H1 (cell line): Measurements from ENCODE around the gene SPTBN1. TPM values are rescaled to one million over a fixed set of nuclear protein-coding genes. Genes with fewer than 3 reads are reported as not detected.

Experiments
- CTCF ChIA-PET: fragments of 300-600 bp; sonication (Branson Sonifier 250); formaldehyde crosslinking; loops from one replicate; lab custom pipeline; 2021; ENCODE audit not compliant: partially characterized antibody; lab: Charles Lee
- POLR2A ChIA-PET: fragments of 300-600 bp; sonication (Branson Sonifier 250); formaldehyde crosslinking; loops from one replicate; lab custom pipeline; 2021; ENCODE audit warnings: inconsistent platforms; ENCODE audit not compliant: partially characterized antibody; lab: Charles Lee
- DNase-seq, 2 experiments: peaks; one replicate each; pipeline versions ENCODE4 v3.0.0 to v3.0.0-alpha.2; 2010 to 2022; ENCODE audit warnings: low spot score in 2 of 2, low read depth in 1 of 2, mixed read lengths in 1 of 2
- FAIRE-seq: peaks from 2 replicates; lab custom pipeline; 2011; peaks lifted over from hg19 to GRCh38; lab: Jason Lieb, UNC
- H2AFZ ChIP-seq: 2 replicates; pipeline ENCODE4 v1.8.1; 2012; ENCODE audit warnings: low read length, inconsistent platforms
- H2AK5ac ChIP-seq: 2 replicates; pipeline ENCODE4 v1.6.1; 2013; ENCODE audit warnings: low read depth, low read length
- H2BK120ac ChIP-seq: replicated peaks from 2 replicates; pipeline ENCODE3; 2013; ENCODE audit warnings: low read depth, low read length, inconsistent platforms
- H2BK12ac ChIP-seq: 2 replicates; pipeline ENCODE4 v1.6.1; 2013; ENCODE audit warnings: low read depth, low read length
- H2BK15ac ChIP-seq: 2 replicates; pipeline ENCODE4 v1.6.1; 2013; ENCODE audit warnings: low read length
- H2BK20ac ChIP-seq: 2 replicates; pipeline ENCODE4 v1.6.1; 2013; ENCODE audit warnings: low read length
- H2BK5ac ChIP-seq: 2 replicates; pipeline ENCODE4 v1.6.1; 2013; ENCODE audit warnings: low read depth, low read length
- H3K14ac ChIP-seq: 2 replicates; pipeline ENCODE4 v1.6.1; 2013; ENCODE audit warnings: inconsistent platforms; ENCODE audit not compliant: insufficient read length
- H3K18ac ChIP-seq: 2 replicates; pipeline ENCODE4 v1.6.1; 2013; ENCODE audit warnings: low read length; ENCODE audit errors: extremely low read depth
- H3K23ac ChIP-seq: 2 replicates; pipeline ENCODE4 v1.6.1; 2013; ENCODE audit warnings: inconsistent platforms; ENCODE audit not compliant: insufficient read length
- H3K23me2 ChIP-seq: 2 replicates; pipeline ENCODE4 v1.6.1; 2013; ENCODE audit warnings: low read depth, low read length
- H3K27ac ChIP-seq: 2 replicates; pipeline ENCODE4 v1.6.1; 2011; ENCODE audit warnings: low read depth, low read length, inconsistent platforms
- H3K27me3 ChIP-seq, 4 experiments: replicated peaks in 1 of 4; 1 replicate in 1 of 4; 2 replicates in 3 of 4; pipeline versions ENCODE4 v1.6.1 to v1.8.1; 2011 to 2013; ENCODE audit warnings: low read length in 3 of 4, mild to moderate bottlenecking in 3 of 4, inconsistent platforms in 2 of 4, mixed read lengths in 2 of 4, moderate library complexity in 1 of 4; ENCODE audit not compliant: control insufficient read depth in 3 of 4, insufficient read depth in 3 of 4; ENCODE audit errors: extremely low read depth in 1 of 4
- H3K36me3 ChIP-seq, 4 experiments: 2 replicates each; pipeline versions ENCODE4 v1.6.1 to v1.8.1; 2011 to 2013; ENCODE audit warnings: mild to moderate bottlenecking in 4 of 4, low read length in 3 of 4, moderate library complexity in 2 of 4, control low read depth in 1 of 4, inconsistent platforms in 1 of 4; ENCODE audit not compliant: insufficient read depth in 4 of 4, control insufficient read depth in 2 of 4
- H3K4ac ChIP-seq: replicated peaks from 2 replicates; pipeline ENCODE3; 2013; ENCODE audit warnings: low read length, low read depth, mixed read lengths, inconsistent platforms; ENCODE audit not compliant: insufficient read length
- H3K4me1 ChIP-seq, 4 experiments: replicated peaks in 1 of 4; 1 replicate in 1 of 4; 2 replicates in 3 of 4; pipeline versions ENCODE4 v1.6.1 to v1.8.1; 2011 to 2013; ENCODE audit warnings: low read length in 3 of 4, inconsistent platforms in 2 of 4, mixed read lengths in 1 of 4; ENCODE audit not compliant: insufficient read depth in 4 of 4, control insufficient read depth in 3 of 4
- H3K4me2 ChIP-seq, 2 experiments: 2 replicates each; pipeline versions ENCODE4 v1.6.1 to v1.8.1; 2011 to 2013; ENCODE audit warnings: low read depth in 2 of 2, low read length in 2 of 2, control low read depth in 1 of 2, inconsistent platforms in 1 of 2, mild to moderate bottlenecking in 1 of 2; ENCODE audit not compliant: insufficient read depth in 1 of 2
- H3K4me3 ChIP-seq, 4 experiments: fragments of 200-600, 300-600 bp in 1 of 4; sonication (generic), shearing (Covaris generic), sonication (Bioruptor Twin) in 1 of 4; 2 replicates each; pipeline versions ENCODE4 v1.5.1 to v1.8.1; 2011 to 2016; ENCODE audit warnings: low read length in 4 of 4, low read depth in 3 of 4, control low read depth in 2 of 4, inconsistent platforms in 2 of 4, mild to moderate bottlenecking in 2 of 4, mixed read lengths in 1 of 4, moderate library complexity in 1 of 4; ENCODE audit not compliant: insufficient read depth in 2 of 4; ENCODE audit errors: extremely low read depth in 1 of 4
- H3K56ac ChIP-seq: replicated peaks from 2 replicates; pipeline ENCODE3; 2013; ENCODE audit warnings: low read depth, mild to moderate bottlenecking, mixed read lengths, low read length, inconsistent platforms; ENCODE audit not compliant: insufficient read length
- H3K79me1 ChIP-seq: 2 replicates; pipeline ENCODE4 v1.6.1; 2013; ENCODE audit warnings: low read depth, low read length, control low read depth
- H3K79me2 ChIP-seq, 2 experiments: 2 replicates each; pipeline versions ENCODE4 v1.6.1 to v1.8.1; 2012 to 2013; ENCODE audit warnings: low read length in 2 of 2, mild to moderate bottlenecking in 2 of 2, inconsistent platforms in 1 of 2; ENCODE audit not compliant: insufficient read depth in 2 of 2, control insufficient read depth in 1 of 2
- H3K9ac ChIP-seq, 4 experiments: replicated peaks in 1 of 4; 1 replicate in 1 of 4; 2 replicates in 3 of 4; pipeline versions ENCODE4 v1.6.1 to v1.8.1; 2011 to 2013; ENCODE audit warnings: low read depth in 3 of 4, low read length in 3 of 4, control low read depth in 2 of 4, mild to moderate bottlenecking in 2 of 4, moderate library complexity in 2 of 4, inconsistent platforms in 1 of 4; ENCODE audit errors: extremely low read depth in 1 of 4
- H3K9me3 ChIP-seq, 2 experiments: 2 replicates each; pipeline versions ENCODE4 v1.6.1 to v1.8.1; 2012 to 2013; ENCODE audit warnings: mild to moderate bottlenecking in 2 of 2, moderate library complexity in 2 of 2, control low read depth in 1 of 2, inconsistent platforms in 1 of 2, low read depth in 1 of 2, low read length in 1 of 2, mixed read lengths in 1 of 2; ENCODE audit not compliant: insufficient read depth in 2 of 2
- H4K20me1 ChIP-seq, 2 experiments: replicated peaks in 1 of 2; 2 replicates each; pipeline versions ENCODE3 to v1.8.1; 2011 to 2013; ENCODE audit warnings: inconsistent platforms in 2 of 2, low read length in 2 of 2, mild to moderate bottlenecking in 1 of 2; ENCODE audit not compliant: insufficient read depth in 2 of 2, control insufficient read depth in 1 of 2
- H4K5ac ChIP-seq: 2 replicates; pipeline ENCODE4 v1.6.1; 2013; ENCODE audit warnings: low read length, low read depth, mixed read lengths, inconsistent platforms; ENCODE audit not compliant: insufficient read length
- H4K8ac ChIP-seq: 2 replicates; pipeline ENCODE4 v1.8.0; 2013; ENCODE audit warnings: mild to moderate bottlenecking, moderate library complexity, low read length, inconsistent platforms; ENCODE audit not compliant: insufficient read depth; ENCODE audit errors: extremely low read depth
- H4K91ac ChIP-seq: replicated peaks from 2 replicates; pipeline ENCODE3; 2013; ENCODE audit warnings: low read length, mixed read lengths, inconsistent platforms; ENCODE audit not compliant: insufficient read length
- BCL11A ChIP-seq, 2 experiments: IDR thresholded peaks; one replicate each; pipeline ENCODE4 v1.6.1; 2011; ENCODE audit warnings: low read depth in 2 of 2, low read length in 2 of 2, mild to moderate bottlenecking in 2 of 2
- HDAC6 ChIP-seq: IDR thresholded peaks from one replicate; pipeline ENCODE4 v1.7.1; 2012; ENCODE audit warnings: low read depth, mild to moderate bottlenecking, inconsistent platforms, low read length, moderate library complexity
- PHF8 ChIP-seq: fragments of 200-600 bp; sonication (generic); conservative IDR thresholded peaks from 2 replicates; pipeline ENCODE4 v1.7.1; 2012; ENCODE audit warnings: low read depth, mild to moderate bottlenecking, inconsistent platforms, low read length, moderate library complexity
- RAD21 ChIP-seq, 2 experiments: IDR thresholded peaks in 1 of 2; conservative IDR thresholded peaks in 1 of 2; 2 replicates each; pipeline ENCODE4 v1.6.1; 2011; ENCODE audit warnings: low read depth in 2 of 2, low read length in 2 of 2, improper control_type of control experiment in 1 of 2, inconsistent platforms in 1 of 2, mild to moderate bottlenecking in 1 of 2, moderate library complexity in 1 of 2
- RBBP5 ChIP-seq: IDR thresholded peaks from 2 replicates; pipeline ENCODE4 v1.7.1; 2012; ENCODE audit warnings: low read depth, mild to moderate bottlenecking, inconsistent platforms, low read length, moderate library complexity, borderline replicate concordance
- TAF1 ChIP-seq: IDR thresholded peaks from 2 replicates; pipeline ENCODE4 v1.6.1; 2011; ENCODE audit warnings: mild to moderate bottlenecking, low read depth, low read length
- TBP ChIP-seq: IDR thresholded peaks from 2 replicates; pipeline ENCODE4 v1.6.1; 2011; ENCODE audit warnings: low read depth, low read length, improper control_type of control experiment
- TCF12 ChIP-seq: IDR thresholded peaks from 2 replicates; pipeline ENCODE4 v1.6.1; 2011; ENCODE audit warnings: low read depth, mild to moderate bottlenecking, low read length
- WGBS, 2 experiments: shearing (Covaris generic) in 1 of 2; methylation state at CpG; one replicate each; pipeline versions ENCODE4 v1.1.6 to v1.1.7; 2013 to 2015; ENCODE audit warnings: low lambda C conversion rate in 2 of 2, mixed read lengths in 2 of 2, inconsistent platforms in 1 of 2, low coverage in 1 of 2, missing lambda C conversion rate in 1 of 2; ENCODE audit not compliant: insufficient replicate concordance in 2 of 2, insufficient coverage in 1 of 2, insufficient read length in 1 of 2; ENCODE audit errors: extremely low coverage in 1 of 2, missing lambda C conversion rate in 1 of 2; 5-methylcytosine and 5-hydroxymethylcytosine counted together
- polyA plus RNA-seq, 7 experiments: library from polyadenylated mRNA; depleted of rRNA in 3 of 7; stranded (reverse) in 5 of 7; unstranded in 2 of 7; fragments of >200 nt in 5 of 7; fragments of 200-250 nt in 2 of 7; gene quantifications; 1 replicate in 5 of 7; 2 replicates in 1 of 7; 4 replicates in 1 of 7; pipeline versions ENCODE4 v1.2.1 to v1.2.3, GENCODE V29; 2011 to 2013; ENCODE audit warnings: missing spikeins in 2 of 7, mixed read lengths in 2 of 7
- total RNA-seq: library from RNA; stranded (reverse); fragmentation: NEBNext Ultra II Directional; extraction: Animal tissue kit (Norgen Biotek cat#: 25700); gene quantifications from 2 replicates; pipeline ENCODE4 v1.2.1, GENCODE V29; 2021
- TF ChIP-seq, protein P1 (sequence below): IDR thresholded peaks from 2 replicates; pipeline ENCODE4 v1.6.1; 2012; ENCODE audit warnings: low read length, inconsistent platforms

SPTBN1 gene
- total and polyA plus RNA-seq, 2 of the 8 experiments (the other 6 are each of a cell fraction or from before 2014, with no cell fraction given): 31.8 to 180 TPM

DNA sequence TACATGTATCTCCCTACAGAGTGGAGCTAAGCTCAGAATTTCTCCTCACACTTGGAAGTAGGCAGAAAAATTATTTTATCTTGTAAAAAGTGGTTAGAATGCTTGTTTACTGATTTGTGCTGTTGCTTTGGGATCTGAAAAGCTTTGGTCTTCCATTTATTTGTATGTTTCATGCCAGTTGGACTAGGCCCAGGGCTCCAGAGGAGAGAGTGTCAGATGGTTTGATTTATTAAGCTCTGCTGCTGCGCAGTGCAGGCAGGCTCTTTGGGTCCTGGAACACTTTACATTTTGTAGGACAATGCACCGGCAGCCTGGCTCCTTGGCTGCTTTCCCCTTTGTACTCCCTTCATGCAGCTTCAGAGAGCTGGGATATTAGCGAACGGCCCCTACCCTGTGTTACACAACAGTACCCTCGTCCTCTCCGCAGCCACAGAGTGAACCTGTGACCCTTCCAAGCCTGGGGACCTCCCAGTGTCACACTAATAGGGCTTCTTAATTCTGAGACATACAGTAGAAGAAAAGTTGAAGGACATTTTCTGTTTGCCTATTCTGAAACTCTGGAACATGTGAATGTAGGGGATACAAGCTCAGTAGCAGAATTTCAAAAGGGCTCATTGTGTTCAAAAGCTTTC lies 210.6 kb downstream of the SPTBN1 start:
- Histone ChIP-seq H4K8ac (no peak overlapping the region), H3K23ac (no peak overlapping the region), H3K79me2 (no peaks in the 10 kb centered on the region), H3K27ac (no peak overlapping the region), H3K4ac (no peak overlapping the region), H3K36me3 (peaks cover 18 to 72% (median 52%) of the 10 kb centered on the region in 4 experiments), H3K23me2 (no peaks in the 10 kb centered on the region), H3K4me1 (peaks cover 0 to 3% (median 0%) of the 10 kb centered on the region in 4 experiments; a peak in 3 of 7 replicates), H3K14ac (no peak overlapping the region), H3K56ac (no peak overlapping the region), H2AK5ac (no peak overlapping the region), H2AFZ (no peak overlapping the region), H3K79me1 (no peaks in the 10 kb centered on the region), H2BK15ac (no peak overlapping the region), H4K91ac (no peak overlapping the region), H2BK12ac (no peak overlapping the region), H3K9ac (no peak overlapping the region), H3K18ac (no peak overlapping the region), H2BK5ac (no peak overlapping the region), H2BK20ac (no peak overlapping the region), H2BK120ac (no peak overlapping the region), H3K4me3 (no peak overlapping the region), H3K4me2 (no peak overlapping the region), H4K20me1 (peaks cover 2% of the 10 kb centered on the region in 2 experiments), H3K27me3 (no peaks in the 10 kb centered on the region), H4K5ac (no peak overlapping the region), H3K9me3 (no peaks in the 10 kb centered on the region)
- ChIA-PET POLR2A (no interaction called here), CTCF (interaction anchor here (0.6 to 9.5 kb wide), 24 partner anchors 10 to 559 kb away, joined by 3 to 179 read pairs (median 7); no protein-coding TSS in a partner anchor)
- no peak for TF ChIP-seq BCL11A (IDR thresholded peaks at IDR 0.05; ENCODE audit: low read depth in 2 of 2, low read length in 2 of 2)
- TF ChIP-seq, protein P1, sequence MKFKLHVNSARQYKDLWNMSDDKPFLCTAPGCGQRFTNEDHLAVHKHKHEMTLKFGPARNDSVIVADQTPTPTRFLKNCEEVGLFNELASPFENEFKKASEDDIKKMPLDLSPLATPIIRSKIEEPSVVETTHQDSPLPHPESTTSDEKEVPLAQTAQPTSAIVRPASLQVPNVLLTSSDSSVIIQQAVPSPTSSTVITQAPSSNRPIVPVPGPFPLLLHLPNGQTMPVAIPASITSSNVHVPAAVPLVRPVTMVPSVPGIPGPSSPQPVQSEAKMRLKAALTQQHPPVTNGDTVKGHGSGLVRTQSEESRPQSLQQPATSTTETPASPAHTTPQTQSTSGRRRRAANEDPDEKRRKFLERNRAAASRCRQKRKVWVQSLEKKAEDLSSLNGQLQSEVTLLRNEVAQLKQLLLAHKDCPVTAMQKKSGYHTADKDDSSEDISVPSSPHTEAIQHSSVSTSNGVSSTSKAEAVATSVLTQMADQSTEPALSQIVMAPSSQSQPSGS: no peak
- no peak for TF ChIP-seq TCF12
- TF ChIP-seq PHF8: no peak
- no peak for TF ChIP-seq HDAC6
- TF ChIP-seq RBBP5: no peak
- TF ChIP-seq TBP: no peak
- no peak for TF ChIP-seq TAF1
- no peak for TF ChIP-seq RAD21 (IDR thresholded peaks at IDR 0.05 in 1 of 2, conservative IDR thresholded peaks at IDR 0.05 in 1 of 2; ENCODE audit: low read depth in 2 of 2, low read length in 2 of 2)
- DNase-seq (no peak), FAIRE-seq (no peak)
- 97% methylated on average over 6 of the region's 6 CpGs; no CpG with 5 or more reads in 1 of the 2 experiments for WGBS, 2 experiments
